Liver (tissue), 3 donors: Measurements from ENCODE around the gene NPPA.

Experiments used
- ATF3 ChIP-seq: IDR thresholded peaks from 2 replicates; pipeline ENCODE4 v1.6.1; 2016; ENCODE audit warnings: antibody characterized with exemption
- FOXA1 ChIP-seq: IDR thresholded peaks from 2 replicates; pipeline ENCODE4 v1.6.1; 2016; ENCODE audit warnings: antibody characterized with exemption
- HNF4G ChIP-seq: IDR thresholded peaks from 2 replicates; pipeline ENCODE4 v1.6.1; 2016; ENCODE audit warnings: antibody characterized with exemption
- JUND ChIP-seq, 2 donors: IDR thresholded peaks; 2 replicates each; pipeline ENCODE4 v1.6.1; 2016; ENCODE audit warnings: antibody characterized with exemption in 2 of 2
- YY1 ChIP-seq: IDR thresholded peaks from 2 replicates; pipeline ENCODE4 v1.6.1; 2016; ENCODE audit warnings: antibody characterized with exemption, mild to moderate bottlenecking
- ZBTB33 ChIP-seq: IDR thresholded peaks from 2 replicates; pipeline ENCODE4 v1.6.1; 2016; ENCODE audit warnings: antibody characterized with exemption
- TF ChIP-seq, protein P1 (sequence below): fragments of 150-350 bp; IDR thresholded peaks from 2 replicates; pipeline ENCODE4 v1.5.1; 2017; ENCODE audit warnings: improper control_type of control experiment, low read depth, low read length; ENCODE audit not compliant: missing input control
- TF ChIP-seq, protein P2 (sequence below): IDR thresholded peaks from 2 replicates; pipeline ENCODE4 v1.6.1; 2016; ENCODE audit warnings: antibody characterized with exemption, mild to moderate bottlenecking
- donor health status: healthy.
- donor health status: healthy.

GRCh38 chr1:11858158-11858557 is 10.6 kb upstream of the NPPA start:
- TF ChIP-seq, protein P1, sequence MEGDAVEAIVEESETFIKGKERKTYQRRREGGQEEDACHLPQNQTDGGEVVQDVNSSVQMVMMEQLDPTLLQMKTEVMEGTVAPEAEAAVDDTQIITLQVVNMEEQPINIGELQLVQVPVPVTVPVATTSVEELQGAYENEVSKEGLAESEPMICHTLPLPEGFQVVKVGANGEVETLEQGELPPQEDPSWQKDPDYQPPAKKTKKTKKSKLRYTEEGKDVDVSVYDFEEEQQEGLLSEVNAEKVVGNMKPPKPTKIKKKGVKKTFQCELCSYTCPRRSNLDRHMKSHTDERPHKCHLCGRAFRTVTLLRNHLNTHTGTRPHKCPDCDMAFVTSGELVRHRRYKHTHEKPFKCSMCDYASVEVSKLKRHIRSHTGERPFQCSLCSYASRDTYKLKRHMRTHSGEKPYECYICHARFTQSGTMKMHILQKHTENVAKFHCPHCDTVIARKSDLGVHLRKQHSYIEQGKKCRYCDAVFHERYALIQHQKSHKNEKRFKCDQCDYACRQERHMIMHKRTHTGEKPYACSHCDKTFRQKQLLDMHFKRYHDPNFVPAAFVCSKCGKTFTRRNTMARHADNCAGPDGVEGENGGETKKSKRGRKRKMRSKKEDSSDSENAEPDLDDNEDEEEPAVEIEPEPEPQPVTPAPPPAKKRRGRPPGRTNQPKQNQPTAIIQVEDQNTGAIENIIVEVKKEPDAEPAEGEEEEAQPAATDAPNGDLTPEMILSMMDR = no peak
- TF ChIP-seq HNF4G = no peak
- TF ChIP-seq YY1 = no peak
- TF ChIP-seq, protein P2, sequence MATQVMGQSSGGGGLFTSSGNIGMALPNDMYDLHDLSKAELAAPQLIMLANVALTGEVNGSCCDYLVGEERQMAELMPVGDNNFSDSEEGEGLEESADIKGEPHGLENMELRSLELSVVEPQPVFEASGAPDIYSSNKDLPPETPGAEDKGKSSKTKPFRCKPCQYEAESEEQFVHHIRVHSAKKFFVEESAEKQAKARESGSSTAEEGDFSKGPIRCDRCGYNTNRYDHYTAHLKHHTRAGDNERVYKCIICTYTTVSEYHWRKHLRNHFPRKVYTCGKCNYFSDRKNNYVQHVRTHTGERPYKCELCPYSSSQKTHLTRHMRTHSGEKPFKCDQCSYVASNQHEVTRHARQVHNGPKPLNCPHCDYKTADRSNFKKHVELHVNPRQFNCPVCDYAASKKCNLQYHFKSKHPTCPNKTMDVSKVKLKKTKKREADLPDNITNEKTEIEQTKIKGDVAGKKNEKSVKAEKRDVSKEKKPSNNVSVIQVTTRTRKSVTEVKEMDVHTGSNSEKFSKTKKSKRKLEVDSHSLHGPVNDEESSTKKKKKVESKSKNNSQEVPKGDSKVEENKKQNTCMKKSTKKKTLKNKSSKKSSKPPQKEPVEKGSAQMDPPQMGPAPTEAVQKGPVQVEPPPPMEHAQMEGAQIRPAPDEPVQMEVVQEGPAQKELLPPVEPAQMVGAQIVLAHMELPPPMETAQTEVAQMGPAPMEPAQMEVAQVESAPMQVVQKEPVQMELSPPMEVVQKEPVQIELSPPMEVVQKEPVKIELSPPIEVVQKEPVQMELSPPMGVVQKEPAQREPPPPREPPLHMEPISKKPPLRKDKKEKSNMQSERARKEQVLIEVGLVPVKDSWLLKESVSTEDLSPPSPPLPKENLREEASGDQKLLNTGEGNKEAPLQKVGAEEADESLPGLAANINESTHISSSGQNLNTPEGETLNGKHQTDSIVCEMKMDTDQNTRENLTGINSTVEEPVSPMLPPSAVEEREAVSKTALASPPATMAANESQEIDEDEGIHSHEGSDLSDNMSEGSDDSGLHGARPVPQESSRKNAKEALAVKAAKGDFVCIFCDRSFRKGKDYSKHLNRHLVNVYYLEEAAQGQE = no peak
- TF ChIP-seq FOXA1 = no peak
- no peak for TF ChIP-seq ATF3
- no peak for TF ChIP-seq ZBTB33
- TF ChIP-seq JUND (IDR thresholded peaks at IDR 0.05) = no peak
